ENCODE results near the gene POU2F1.

Gene POU2F1

DNA sequence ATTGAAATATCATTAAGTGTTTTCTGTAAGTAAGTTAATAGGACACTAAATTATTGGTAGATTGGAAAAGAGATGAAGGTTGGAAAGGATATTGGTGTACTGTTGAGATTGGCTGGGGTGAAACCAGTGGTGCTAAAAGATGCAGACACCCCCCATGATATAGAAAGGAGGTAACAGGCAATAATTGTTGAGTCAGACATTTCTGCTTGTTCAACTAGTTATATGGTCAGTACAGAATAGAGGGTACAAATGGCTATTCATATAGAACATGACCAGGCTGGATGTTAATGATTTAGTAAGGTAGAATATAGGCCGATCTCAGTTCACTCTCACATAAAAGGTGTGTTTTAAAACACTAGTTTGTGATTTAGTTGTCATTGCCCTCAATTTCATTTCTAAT, 104.5 kb downstream of the POU2F1 start:
- no peak for DNase-seq

DNA sequence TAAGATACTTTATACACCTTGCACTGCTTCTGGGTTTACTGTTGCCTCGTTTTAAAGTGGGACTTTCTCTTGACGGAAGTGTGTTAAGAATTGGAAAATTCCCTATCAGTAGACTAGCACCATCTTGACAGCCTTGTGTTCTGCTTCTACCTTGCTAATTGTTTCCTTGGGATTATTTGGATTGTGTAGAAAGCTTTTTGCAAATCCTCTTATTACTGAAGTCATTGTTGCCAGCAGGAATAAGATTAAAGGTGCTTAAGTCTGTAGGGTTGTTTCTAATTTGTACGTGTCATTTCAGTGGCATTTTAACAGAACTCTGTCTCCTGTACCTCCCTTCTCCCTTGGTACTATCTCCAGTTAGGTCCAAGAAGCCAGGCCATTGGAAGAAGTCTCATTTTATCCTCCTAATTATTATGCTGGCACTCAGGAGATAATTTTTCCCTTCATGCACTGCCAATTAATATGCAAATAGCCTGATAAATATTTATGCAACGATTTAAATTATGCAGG, 107.7 kb downstream of the POU2F1 start:
- DNase-seq = no peak

DNA sequence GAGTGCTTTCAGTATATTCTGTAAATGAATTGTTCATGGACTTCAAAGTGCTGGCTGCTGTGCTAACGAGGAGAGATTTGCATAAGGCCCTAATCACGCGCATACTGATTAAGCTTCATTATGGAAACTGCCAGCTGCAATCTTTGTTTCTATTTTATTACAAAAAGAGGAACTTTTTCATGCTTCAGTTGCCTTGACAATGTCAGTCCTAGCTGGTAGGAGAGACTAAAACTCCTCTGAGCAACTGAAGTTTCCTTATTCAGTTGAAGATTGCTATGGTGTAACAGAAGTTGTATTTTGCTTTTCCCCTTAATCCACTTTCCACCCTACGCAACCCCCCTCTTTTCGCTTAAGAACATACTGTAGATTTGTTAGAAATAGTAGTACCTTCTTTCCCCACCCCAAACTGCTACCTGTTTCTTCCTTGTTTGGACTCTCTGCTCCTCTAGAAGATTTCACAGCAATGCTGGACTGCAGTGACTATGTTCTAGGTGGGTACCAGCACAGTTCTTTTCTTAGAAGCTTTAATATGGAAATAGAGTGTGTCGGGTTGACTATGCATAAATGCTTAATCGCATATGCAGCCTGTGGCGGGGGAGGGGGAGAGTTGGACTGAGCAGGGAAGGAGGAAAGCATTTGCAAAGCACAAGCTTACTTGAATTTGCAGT, 108.3 kb downstream of the POU2F1 start:
- DNase-seq = no peak

DNA sequence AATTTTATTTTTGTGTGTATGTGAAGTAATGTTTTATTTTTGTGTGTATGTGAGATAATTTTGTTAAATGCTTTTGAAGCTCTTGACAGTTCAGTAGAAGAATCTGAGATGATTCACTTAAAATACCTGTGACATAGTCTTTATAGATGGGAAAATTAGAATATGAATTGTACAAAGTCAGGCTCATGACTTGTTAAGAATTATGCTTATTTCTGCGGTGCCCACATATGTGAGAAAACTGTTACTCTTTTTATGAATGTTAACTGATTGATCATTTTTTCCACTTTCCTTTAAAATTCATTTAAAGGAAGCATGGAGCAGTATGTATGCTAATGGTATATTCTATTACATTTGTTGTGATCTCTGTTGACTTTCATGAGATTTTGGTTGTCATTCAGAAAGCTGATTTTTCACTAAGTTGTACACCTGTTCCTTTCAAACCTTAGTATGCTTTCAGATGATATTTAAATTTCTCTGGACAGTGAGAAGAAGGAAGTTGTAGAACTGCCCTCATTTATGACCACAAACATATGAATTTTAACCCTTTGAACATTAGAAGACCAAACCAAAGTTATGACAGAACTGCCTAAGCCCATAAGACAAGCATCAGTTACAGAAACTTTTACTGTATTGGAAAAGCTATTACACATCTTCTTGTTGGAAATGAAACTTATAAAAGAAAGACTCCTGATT, 110.1 kb downstream of the POU2F1 start:
- no peak for DNase-seq

- no peak for DNase-seq
These were observed 111.0 kb downstream of the POU2F1 start for GRCh38 chr1:167331650-167332049.

- no peak for DNase-seq
These were observed 111.8 kb downstream of the POU2F1 start for GRCh38 chr1:167332503-167332902.

- DNase-seq = no peak
These were observed 112.4 kb downstream of the POU2F1 start for GRCh38 chr1:167333124-167333523.

DNA sequence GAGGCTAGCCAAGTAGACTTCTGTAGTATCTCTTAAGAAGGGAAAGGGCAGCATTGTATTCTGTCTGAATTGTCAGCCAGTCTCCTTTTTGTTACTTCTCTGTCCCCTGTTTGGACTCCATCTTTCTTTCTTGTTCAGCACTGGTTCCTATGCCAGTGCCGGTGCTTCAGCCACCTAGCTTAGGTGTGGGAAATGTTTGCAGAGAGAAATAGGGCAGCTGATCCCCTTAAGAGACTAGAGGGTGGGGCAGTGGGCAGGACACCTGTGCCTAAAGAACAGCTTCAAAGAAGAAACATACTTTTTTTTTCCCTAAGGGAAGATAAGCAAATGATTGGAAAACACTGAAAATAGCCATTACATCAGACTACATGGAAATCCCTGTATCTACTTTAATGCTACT, 113.0 kb downstream of the POU2F1 start:
- DNase-seq = no peak

DNA sequence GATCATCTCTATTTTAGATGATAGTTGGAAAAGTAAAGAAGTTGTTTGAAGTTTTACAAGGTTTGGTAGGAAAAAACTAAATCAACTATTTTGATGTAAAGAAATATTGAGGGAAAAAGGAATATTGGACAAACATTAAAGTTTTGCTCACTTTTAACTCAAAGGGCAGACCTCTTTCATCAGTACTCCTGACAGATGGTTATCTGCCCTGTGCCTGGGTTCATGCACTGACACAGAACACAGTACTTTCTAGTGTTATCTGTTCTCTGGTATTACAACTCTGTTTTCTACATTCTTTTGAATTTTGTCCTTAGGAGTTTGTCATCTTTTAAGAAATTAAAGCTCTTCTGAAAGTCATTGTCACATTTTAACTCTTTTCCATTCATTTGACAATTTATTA, 118.7 kb downstream of the POU2F1 start:
- no peak for DNase-seq

- no peak for DNase-seq
These were observed 122.2 kb downstream of the POU2F1 start for GRCh38 chr1:167342846-167343245.

- DNase-seq = no peak
These were observed 123.4 kb downstream of the POU2F1 start for GRCh38 chr1:167344112-167344511.

GRCh38 chr1:167344615-167345385, 124.1 kb downstream of the POU2F1 start:
- DNase-seq = no peak

DNA sequence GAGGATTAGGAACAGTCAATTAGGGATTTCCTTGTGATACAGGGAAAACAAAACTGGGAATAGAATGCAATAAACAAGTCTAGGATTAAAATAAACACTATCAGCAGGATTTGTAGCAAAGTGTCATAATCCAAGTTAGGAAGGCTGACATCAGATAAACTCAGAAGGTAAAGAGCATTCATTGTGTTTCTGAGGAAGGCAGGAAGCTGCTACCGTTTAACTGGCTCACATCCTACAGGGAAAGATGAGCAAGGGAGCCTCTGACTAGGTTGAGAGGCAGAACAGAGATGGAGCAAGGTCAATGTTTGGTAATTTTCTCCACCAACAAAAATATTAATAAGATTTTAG, 124.7 kb downstream of the POU2F1 start:
- DNase-seq = no peak

- no peak for DNase-seq
These were observed 136.6 kb downstream of the POU2F1 start for GRCh38 chr1:167357305-167357704.

GRCh38 chr1:167359295-167359694, 138.6 kb downstream of the POU2F1 start:
- no peak for DNase-seq

GRCh38 chr1:167360120-167360519, 139.4 kb downstream of the POU2F1 start:
- no peak for DNase-seq

DNA sequence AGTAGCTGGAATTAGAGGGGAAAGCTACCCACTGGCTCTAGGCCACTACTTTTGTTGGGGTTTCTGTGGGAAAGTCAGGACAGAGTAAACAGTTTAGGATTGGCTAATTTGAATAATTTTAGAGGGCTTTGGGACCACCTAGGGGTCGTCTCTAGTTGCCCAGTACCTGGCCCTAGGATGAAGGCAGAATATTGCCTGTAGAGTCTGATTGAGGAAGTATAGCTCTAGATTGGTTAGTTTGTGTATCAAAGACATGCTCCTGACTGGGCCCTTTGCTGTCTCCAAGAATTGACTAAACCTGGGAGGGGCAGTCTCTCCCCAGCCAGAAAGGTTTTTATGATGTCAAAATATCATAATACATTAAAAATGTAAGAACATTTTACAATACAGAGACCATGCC, 142.0 kb downstream of the POU2F1 start:
- DNase-seq = no peak

DNA sequence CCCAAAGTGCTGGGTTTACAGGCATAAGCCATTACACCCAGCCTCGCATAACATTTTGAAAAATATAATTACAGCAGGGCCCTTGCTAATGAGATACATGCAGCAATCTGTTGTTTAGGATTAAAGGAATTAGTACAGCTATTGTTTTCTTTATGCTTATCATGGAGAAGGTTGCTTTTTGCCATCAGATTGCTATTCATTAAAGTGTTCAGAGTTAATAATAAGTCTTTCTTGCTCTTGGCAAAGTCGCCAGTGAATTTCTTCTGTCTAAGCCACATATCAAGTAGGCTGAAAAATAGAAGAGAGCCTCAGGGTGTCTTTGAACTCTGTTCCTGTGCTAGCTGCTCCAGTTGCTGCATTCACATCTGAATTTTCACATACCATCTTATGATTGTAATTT, 144.1 kb downstream of the POU2F1 start:
- DNase-seq = no peak

- DNase-seq = no peak
These were observed 144.7 kb downstream of the POU2F1 start for GRCh38 chr1:167365360-167365759.

DNA sequence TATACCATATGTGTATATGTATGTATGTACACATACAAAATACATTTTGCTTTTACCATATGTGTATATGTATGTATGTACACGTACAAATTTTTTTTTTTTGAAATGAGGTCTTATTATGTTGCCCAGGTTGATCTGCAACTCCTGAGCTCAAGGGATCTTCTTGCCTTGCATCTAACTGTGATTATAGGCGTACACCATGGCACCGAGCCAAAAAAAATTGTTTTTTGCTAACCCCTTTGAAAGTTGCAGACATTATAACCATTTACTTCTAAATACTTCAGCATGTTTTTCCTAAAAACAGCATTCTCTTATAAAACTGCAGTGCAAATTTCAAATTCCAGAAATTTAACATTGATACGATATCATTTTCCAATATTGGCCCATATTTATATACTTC, 147.0 kb downstream of the POU2F1 start:
- DNase-seq = no peak

GRCh38 chr1:167369175-167369574, 148.5 kb downstream of the POU2F1 start:
- no peak for DNase-seq

DNA sequence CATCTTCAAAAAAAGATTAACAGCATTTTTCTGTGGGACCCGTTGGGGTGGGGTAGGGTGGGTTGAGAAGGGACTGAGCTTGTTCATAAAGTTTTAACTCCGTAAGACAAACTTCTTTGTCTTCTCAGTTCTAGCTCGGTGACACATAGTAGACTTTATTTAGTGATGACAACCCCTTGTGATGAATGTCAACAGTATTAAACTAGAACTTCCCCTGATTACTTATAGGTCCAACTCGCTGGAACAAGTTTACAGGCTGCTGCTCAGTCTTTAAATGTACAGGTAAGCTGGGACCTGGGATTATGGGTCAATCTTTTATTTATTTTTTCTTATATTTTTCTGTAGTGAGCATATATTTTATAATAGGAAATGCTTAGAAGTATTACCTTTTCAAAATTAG, 149.2 kb downstream of the POU2F1 start:
- no peak for DNase-seq

GRCh38 chr1:167371030-167371429, 150.3 kb downstream of the POU2F1 start:
- DNase-seq = no peak

DNA sequence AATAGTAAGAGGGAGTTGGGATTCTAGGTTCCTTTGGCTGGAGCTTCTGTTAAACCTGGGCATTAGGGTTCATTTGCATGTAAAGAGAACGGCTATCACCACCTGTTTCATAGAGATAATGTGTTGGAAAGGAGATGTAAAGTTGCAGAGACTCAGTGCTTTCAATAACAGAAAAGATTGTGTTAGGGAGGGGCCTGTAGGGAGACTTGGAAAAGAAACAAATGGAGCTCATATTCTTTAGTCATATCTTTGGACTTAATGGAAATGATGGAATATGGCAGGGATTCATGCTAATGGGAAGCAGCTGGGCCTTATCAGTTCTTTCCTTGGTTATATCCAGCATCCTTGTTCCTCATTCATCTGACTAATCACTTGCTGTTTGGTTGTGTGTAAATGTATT, 152.7 kb downstream of the POU2F1 start:
- no peak for DNase-seq
